HG02588 (cell line): ENCODE data around the gene CYP26C1.

Experiments used
- ATAC-seq: cut with Tn5 transposase; IDR thresholded peaks from one replicate; pipeline ENCODE4 v1.9.1; 2021; ENCODE audit warnings: mild to moderate bottlenecking, moderate library complexity; ENCODE audit not compliant: unreplicated experiment

The CYP26C1 gene, protein sequence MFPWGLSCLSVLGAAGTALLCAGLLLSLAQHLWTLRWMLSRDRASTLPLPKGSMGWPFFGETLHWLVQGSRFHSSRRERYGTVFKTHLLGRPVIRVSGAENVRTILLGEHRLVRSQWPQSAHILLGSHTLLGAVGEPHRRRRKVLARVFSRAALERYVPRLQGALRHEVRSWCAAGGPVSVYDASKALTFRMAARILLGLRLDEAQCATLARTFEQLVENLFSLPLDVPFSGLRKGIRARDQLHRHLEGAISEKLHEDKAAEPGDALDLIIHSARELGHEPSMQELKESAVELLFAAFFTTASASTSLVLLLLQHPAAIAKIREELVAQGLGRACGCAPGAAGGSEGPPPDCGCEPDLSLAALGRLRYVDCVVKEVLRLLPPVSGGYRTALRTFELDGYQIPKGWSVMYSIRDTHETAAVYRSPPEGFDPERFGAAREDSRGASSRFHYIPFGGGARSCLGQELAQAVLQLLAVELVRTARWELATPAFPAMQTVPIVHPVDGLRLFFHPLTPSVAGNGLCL

GRCh38 chr10:93059975-93060886 lies at the start of gene CYP26C1:
CYP26C1 (plus strand) TSS chr10:93060798; CDS start chr10:93061264, 466 bp downstream.
- no peak for ATAC-seq

GRCh38 chr10:93015722-93016121 lies 44.9 kb upstream of the CYP26C1 start:
- no peak for ATAC-seq

DNA sequence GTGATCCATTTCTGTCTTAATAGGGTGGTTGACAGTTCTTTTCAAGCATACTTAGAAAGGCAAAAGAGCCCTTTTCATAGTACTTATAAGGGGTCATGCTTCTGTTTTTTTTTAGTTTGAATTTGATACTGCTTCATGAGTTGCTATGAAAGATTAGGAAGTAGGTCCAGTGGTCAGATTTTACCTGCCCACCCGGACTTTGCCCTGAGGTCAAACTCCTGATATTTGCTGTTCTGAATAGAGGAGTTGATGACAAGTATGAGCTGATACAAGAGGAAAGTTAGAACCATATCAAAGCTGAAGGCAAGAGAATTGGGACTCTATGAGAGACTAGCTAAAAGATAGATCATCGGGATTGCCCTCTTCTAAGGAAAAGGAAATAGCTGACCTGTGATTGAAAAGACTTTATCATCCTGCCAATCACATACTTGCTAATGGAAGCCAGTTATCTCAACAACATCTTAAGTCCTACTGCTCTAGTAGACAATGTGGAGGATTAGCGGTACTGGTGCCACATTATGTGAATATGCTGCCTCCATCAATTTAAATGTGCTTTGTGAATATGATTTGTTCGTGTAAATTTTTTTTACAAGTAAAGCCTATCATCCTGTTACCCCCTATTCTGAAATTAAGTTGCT lies 37.5 kb upstream of the CYP26C1 start:
- no peak for ATAC-seq

DNA sequence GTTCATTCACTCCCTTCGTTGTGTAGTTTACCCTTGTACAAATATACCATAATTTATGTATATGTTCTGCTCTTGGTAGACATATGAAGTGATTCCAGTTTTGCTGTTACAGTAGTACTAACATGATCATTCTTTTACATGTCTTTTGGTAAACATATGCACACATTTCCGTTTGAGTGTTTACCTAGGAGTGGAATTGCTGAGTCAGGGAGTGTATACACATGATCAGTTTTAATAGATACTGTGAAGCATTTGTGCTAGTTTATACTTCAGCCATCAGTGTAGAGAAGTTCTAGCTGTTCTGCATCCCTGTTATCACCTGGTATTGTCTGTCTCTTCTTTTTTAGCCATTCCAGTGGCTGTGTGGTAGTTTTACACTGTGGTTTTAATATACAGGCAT lies 34.5 kb upstream of the CYP26C1 start:
- ATAC-seq = no peak

DNA sequence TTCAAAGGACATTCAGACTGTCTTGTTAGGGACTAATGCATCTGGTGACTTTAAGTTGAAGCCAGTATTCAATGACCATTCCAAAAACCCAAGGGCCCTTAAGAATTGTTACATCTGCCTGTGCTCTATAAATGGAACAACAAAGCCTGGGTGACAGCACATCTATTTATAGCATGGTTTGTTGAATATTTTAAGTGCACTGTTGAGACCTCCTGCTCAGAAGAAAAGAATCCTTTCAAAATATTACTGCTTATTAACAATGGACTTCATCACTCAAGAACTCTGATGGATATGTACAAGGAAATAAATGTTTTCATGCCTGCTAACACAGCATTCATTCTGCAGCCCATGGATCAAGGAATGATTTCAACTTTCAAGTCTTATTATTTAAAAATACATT lies 33.1 kb upstream of the CYP26C1 start:
- ATAC-seq = no peak

GRCh38 chr10:93028883-93029282 lies 31.7 kb upstream of the CYP26C1 start:
- no peak for ATAC-seq

DNA sequence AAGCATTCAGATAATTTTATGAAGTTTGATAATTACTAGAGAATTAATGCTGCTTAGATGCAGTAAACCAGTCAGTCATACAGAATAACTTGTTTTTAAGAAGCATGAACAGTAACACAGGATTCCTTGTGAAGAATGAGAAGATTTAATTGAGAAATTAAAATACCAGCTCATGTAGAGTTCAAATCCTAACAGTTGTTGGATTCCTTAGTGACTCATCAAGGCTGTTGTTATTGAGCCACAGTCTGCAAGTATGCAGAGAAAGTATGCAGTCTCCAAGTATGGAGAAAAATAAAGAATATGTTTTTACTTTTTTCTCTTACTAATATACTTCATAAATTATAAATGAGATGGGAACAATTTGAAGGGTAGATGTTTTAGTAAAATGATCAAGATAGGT lies 30.2 kb upstream of the CYP26C1 start:
- ATAC-seq = no peak

DNA sequence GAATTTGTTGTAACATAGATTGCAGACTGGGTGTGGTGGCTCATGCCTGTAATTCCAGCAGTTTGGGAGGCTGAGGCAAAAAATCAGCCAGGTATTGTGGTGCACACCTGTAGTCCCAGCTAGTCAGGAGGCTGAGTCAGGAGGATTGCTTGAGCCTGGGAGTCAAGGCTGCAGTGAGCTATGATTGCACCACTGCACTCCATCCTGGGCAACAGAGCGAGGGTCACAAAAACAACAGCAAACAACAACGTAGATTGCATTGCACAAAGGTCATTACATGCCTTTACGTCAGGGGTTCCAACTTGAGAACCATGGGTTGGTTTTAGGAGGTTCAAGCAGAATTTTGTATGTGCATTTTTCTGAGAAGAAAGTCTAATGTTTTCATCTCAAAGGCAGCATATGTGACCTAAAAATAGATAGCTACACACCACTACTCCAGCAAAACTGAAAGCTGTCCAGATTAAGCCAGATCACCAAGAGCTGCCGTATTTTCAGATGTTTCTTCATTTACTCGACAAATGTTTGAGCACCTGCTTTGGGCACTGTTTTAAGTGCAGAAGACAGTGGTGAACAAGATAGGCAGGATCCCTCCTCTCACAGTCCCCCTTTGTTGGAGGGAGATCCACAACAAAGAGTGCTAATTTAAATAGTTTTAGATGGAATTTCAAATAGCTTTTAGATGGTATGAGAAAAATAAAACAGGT lies 28.3 kb upstream of the CYP26C1 start:
- ATAC-seq = no peak

GRCh38 chr10:93032809-93033137 lies 27.8 kb upstream of the CYP26C1 start:
- ATAC-seq = no peak

GRCh38 chr10:93034426-93034825 lies 26.2 kb upstream of the CYP26C1 start:
- no peak for ATAC-seq

- ATAC-seq = no peak
Measured at GRCh38 chr10:93039110-93039509, 21.5 kb upstream of the CYP26C1 start.

GRCh38 chr10:93039721-93040120 lies 20.9 kb upstream of the CYP26C1 start:
- no peak for ATAC-seq

DNA sequence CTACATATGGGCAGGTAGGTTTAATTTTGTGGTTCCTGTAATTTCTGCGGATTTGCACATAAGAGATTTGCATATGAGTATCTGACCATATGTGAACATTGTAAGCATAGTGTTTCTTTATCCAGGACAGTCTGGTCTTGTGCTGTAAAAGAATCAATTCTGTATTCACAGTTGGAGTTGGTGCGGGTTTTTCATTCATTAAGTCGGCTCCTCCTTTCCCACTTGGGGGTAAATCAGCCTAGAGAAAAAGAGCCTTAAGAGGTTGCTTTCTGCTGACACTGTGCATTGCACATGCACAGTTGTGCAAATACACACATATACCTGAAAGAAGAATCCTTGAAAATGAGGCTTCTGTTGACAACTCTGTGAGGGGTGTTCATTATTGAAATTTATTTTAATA lies 6.1 kb upstream of the CYP26C1 start:
- ATAC-seq = no peak

DNA sequence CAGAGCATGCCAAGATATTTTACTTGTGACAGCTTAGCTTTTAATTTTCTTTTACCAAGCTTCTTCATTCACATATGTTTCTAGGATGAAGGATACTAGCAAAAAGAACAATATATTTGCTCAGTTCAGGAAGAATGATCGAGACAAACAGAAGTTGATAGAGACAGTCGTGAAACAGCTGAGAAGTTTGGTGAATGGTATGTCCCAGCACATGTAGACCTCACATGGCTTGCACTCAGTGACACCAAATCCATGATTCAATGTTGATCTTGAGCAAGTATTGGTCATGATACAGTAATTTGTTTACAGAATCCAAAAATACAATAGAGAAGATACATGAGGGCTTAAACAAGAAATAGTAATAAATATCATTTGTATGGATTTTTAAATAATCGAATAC lies 2.5 kb upstream of the CYP26C1 start:
- ATAC-seq = no peak

DNA sequence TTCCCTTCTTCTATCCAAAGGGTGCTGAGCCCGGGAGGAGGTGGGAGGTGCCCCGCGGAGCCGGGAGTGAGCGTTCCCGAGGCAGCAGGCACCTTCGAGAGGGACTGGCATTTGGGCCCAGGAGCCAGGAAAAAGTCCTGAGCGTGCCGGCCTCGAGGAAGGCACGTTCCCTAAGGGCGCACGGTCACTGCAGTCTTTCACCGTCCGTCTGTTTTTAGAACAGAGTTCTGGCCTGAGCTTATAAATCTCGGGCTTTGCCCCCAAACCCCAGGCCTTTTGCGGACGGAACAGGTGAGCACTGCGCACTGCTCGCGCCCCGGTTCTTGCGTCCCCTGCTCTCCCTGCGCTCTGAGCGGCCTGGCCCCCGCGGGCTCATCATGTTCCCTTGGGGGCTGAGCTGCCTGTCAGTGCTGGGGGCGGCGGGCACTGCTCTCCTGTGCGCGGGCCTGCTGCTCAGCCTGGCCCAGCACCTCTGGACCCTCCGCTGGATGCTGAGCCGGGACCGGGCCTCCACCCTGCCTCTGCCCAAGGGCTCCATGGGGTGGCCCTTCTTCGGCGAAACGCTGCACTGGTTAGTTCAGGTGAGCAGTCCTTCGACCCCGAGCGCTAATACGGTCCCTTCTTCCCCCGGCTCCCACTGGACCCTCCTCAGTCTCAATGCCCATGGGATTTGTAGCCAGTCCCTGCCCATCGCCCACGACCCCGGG lies 442 bp downstream of the CYP26C1 start:
- ATAC-seq = no peak

DNA sequence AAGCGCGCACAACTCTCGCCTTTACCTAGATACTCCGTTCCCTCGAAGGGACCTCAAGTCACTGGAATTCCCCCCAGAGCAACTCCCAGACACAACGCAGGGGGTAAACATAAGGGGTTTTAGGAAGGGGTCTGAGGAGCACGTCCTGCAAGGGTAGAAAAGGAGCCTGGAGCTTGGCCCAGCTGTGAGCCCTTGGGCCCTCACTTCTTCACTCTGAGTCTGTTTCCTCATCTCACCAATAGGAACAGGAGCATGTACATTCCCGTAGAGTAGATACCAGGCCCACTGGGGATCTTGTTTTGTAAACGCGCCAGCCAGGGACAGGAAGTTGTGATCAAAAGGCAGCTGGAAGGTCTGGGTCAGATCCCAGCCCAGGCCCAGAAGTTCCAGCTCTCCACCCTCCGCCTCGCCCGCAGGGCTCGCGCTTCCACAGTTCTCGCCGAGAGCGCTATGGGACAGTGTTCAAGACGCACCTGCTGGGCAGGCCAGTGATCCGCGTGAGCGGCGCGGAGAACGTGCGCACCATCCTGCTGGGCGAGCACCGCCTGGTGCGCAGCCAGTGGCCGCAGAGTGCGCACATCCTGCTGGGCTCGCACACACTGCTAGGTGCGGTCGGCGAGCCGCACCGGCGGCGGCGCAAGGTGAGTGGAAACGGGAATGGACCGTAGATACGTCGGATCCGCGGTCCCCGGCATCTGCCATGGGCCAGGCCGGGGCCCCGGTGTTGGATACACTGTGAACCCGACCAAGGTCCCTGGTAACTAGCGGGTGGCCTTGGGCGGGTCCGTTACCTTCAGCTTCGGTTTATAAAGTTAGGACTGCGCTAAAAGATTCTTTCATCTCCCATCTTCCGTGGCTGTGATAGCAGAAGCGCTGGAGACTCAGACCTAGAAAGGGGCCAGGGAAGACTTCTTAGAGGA lies 1.3 kb downstream of the CYP26C1 start:
- ATAC-seq = no peak

DNA sequence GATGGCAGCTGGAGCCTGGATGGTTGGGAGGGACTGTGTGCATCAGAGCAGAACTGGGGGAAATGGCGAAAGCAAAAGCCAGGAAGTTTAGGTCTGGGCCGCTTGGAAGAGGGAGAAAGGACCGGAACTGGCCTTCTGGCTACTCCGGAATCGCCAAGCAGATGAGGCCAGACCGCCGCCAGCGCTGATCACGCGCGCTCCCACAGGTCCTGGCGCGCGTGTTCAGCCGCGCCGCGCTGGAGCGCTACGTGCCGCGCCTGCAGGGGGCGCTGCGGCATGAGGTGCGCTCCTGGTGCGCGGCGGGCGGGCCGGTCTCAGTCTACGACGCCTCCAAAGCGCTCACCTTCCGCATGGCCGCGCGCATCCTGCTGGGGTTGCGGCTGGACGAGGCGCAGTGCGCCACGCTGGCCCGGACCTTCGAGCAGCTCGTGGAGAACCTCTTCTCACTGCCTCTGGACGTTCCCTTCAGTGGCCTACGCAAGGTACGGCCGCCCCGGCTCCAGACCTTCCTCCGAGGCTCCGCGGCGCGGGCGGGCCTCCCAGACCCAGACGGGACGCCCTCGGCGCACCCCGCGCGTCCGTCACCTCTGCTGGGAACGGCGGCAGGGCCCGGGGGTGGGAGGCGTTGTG lies 2.0 kb downstream of the CYP26C1 start:
- no peak for ATAC-seq

DNA sequence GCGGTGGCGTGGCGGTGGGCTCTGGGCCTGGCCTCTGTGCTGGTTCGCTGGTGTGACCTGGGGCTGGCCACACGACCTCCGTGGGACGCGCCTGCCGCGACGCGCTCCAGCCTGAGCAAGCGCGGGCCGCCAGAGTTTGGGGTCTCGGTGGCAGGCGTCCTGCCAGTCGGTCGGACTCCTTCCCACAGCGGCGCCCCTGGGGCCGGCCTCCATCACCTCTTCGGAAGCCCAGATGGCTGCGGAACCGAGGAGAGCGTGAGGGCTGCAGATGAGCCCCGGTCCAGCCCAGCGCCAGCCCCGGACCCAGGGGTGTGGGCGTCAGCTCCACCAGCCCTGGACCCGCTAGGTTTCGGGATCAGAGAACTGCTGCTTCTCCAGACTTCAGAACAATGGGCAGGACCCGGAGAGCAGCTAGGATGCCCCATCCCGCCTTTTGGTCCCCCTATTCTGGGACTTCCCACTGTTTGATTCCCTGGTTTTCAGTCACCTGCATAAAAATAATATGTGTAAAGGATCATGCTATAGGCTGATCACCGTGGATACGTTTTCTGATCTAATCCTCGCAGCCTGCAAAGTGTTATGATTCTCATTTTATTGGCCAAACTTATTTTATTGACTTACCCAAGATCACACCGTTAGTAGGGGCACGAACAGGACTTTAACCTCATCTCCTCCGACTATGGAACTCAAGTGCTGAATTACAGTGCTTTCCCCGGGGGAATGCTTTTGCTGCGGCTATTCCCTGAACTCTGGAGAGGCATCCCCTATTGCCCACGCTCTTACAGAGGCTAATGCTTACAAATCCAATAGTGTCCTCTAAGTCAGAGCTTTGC lies 2.8 kb downstream of the CYP26C1 start:
- no peak for ATAC-seq
